HG02970 (cell line): Measurements from ENCODE around the gene KSR2.

ENCODE experiments used
- ATAC-seq: cut with Tn5 transposase; IDR thresholded peaks from one replicate; pipeline ENCODE4 v1.9.1; 2021; ENCODE audit warnings: mild to moderate bottlenecking, moderate library complexity, moderate number of reproducible peaks; ENCODE audit not compliant: unreplicated experiment, low FRiP score

Gene KSR2

GRCh38 chr12:117592588-117593305, 376.0 kb downstream of the KSR2 start:
- no peak for ATAC-seq

- no peak for ATAC-seq
Observed at GRCh38 chr12:117590999-117591398, 377.8 kb downstream of the KSR2 start.

- no peak for ATAC-seq
Observed at GRCh38 chr12:117590386-117590785, 378.4 kb downstream of the KSR2 start.

GRCh38 chr12:117589021-117589420, 379.8 kb downstream of the KSR2 start:
- ATAC-seq: no peak

GRCh38 chr12:117587631-117588287, 381.0 kb downstream of the KSR2 start:
- no peak for ATAC-seq

DNA sequence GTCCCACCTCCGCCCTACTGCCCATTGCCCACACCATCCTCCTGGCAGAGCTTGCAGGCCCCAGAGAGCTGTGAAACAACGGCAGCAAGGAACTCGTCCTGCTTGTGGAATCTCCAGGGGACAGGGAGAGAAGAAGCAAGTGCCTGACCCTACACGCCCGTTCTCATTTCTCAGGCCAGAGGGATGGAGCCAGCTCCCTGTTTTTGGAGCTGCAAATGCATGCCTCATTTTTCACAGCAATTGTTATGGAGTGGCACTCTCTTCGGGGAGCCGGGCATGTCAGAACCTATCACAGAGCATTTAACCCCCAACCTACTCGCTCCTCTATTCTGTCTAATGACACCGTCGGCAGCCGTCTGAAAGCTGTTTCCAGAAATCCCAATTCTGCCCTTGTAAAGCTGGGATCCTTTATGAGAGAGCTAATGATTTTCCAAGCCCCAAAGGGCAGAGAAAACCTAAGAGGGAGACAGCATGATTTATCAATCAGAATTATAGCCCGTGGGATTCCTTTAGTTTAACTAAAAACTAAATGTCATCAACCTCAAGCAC, 385.0 kb downstream of the KSR2 start:
- no peak for ATAC-seq

DNA sequence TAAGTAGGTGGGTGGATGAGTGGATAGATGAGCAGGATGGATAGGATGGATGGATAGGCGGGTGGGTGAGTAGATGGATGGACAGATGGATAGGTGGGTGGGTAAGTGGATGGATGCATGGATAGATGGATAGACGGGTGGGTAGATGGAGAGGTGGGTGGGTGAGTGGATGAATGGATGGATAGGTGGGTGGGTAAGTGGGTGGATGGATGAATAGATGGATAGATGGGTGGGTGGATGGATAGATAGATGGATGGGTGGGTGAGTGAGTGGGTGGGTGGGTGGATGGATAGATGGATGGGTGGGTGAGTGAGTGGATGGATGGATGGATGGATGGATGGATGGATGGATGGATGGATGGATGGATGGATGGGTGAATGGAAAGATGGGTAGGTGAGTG, 385.7 kb downstream of the KSR2 start:
- ATAC-seq: no peak

GRCh38 chr12:117582135-117582784, 386.5 kb downstream of the KSR2 start:
- ATAC-seq: no peak

DNA sequence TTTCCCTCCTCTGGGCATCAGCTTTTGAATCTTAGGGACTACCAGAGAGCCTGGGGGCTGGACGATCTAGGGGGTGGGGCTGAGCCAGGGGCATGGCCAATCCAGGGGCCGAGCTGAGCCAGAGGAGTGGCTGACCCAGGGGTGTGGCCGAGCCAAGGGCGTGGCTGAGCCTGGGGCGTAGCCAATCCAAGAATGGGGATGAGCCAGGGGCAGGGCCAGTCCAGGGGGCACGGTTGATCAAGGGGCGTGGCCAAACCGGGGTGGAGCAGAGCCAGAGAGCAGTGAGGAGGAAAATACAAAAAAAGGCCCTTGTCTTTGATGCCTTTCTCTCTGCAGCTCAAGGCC, 388.1 kb downstream of the KSR2 start:
- no peak for ATAC-seq

GRCh38 chr12:117580015-117580717, 388.6 kb downstream of the KSR2 start:
- no peak for ATAC-seq

DNA sequence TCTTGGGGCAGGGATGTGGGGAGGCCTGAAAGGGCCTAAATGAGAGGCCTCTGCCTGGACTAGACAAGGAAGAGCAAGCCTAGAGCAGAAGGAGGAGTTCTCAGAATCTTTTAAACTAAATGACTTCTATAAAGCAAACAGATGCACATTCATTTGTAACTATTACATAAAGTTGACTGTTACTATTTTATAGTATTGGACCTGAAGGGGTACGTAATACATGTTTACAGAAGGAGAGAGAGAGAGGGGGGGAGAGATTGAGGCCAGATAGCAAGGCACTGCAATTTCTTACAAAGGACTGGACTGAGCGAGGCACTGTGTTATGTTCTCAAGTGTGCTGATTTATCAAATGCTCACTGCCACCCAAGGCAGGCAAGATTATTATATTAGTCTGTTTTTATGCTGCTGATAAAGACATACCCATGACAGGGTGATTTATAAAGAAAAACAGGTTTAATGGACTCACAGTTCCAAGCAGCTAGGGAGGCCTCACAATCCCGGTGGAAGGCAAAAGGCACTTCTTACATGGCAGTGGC, 391.6 kb downstream of the KSR2 start:
- no peak for ATAC-seq

GRCh38 chr12:117576053-117576452, 392.7 kb downstream of the KSR2 start:
- ATAC-seq: no peak

GRCh38 chr12:117574655-117575054, 394.1 kb downstream of the KSR2 start:
- no peak for ATAC-seq

GRCh38 chr12:117572755-117573154, 396.0 kb downstream of the KSR2 start:
- ATAC-seq: no peak

DNA sequence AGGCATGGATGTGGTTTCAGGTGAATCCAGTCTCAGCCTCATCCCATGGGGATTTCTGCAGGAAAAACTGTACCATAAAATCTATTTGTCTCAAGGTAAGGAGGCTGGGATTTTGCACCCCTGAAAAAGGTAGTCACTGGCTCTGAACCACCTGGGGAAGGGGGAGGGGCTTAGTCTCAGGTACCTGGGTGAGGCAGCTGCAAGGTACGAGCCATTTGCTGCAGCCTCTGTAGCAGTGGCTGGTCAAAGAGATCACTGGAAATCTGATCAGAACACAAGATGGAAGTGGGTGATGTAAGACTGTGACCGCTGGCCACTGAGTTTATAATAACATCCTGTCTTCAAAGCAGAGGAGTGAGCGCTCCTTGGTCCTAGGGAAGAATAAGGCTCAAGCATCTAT, 397.5 kb downstream of the KSR2 start:
- no peak for ATAC-seq

DNA sequence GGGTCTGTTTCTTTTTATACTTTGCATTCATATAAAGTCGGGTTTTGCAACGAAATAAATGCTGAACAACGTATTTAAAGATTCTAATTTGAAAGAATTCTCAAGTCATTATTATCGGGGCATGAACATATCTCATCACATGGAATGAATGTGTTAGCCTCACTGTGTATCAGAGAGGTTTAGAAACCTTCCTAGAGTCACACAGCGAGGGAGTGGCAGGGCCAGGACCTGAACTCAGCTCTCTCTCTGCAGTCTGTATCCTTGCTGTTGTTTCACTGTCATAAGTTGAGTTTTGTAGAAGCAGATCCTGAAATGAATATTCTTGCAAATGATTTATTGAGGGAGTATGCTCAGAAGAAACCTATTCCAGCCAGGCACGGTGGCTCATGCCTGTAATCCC, 398.2 kb downstream of the KSR2 start:
- ATAC-seq: no peak

DNA sequence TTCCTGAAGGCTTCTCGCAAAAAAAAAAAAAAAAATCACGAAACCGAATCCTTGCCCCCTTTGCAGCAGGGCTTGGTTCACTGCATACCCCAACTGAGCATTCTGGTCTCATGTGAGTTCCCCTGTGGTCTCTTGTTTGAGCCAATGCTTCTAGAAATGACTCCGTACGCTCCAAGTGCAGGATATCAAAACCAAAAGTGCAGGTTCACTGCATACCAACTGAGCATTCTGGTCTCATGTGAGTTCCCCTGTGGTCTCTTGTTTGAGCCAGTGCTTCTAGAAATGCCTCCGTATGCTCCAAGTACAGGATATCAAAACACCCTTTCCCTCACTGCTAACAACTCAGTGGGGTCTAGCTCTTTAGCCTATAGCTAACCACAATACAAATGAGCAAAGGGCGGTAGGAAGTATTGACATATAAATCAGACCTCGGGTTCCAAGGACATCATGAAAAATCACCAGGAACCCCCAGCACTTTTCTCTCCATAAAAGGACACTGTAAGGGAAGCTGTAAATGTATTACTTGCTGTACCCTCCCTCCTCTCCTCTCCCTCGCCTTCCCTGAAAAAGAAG, 401.1 kb downstream of the KSR2 start:
- ATAC-seq: no peak

GRCh38 chr12:117564881-117565280, 403.9 kb downstream of the KSR2 start:
- ATAC-seq: no peak

DNA sequence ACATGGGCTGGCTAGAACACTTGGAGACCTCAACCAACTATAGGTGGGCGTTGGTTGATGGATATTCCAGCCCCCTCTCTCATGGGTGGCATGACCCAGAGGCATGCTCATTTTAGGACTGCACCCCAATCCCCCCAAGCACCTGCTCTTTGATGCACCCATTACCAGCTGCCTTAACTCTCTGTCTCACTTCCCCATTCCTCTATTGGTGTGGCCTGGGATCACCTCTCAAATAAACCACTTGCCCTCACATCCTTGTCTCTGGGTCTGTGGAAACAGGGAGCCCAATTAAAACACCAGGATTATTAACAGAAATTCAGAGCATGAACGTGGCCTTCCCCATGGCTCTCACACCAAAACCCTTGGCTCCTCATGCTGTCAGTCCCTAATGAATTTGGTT, 405.1 kb downstream of the KSR2 start:
- no peak for ATAC-seq

DNA sequence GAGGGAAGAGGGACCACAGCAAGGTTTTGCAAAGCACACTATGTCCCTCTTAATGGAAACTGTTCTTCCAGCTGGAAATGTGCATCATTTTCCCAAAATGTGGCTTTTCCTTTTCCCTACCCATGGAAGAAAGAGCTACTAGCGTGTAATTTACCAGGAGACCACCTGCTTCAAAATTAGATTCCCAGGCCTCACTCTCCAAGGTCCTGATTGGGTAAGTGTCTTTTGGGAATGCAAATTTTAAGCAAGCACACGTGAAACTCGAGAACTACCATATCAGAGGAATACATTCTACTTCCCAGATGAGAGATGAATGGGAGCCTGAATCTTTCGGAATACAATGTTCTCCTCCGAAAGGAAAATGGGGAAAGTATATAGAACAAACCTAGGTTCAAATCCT, 405.8 kb downstream of the KSR2 start:
- ATAC-seq: no peak
